ENCODE data around the gene LRP6. TPM values are rescaled to one million over a fixed set of nuclear protein-coding genes. Genes with fewer than 3 reads are reported as not detected.
"Not testable (repeated sequence)": the region's sequence is repeated elsewhere in the genome, so short reads cannot be mapped to it uniquely, and the experiment has no call there.

LRP6 gene
- polyA plus RNA-seq, 5 donors, result 37.5 to 66.2 (median 62.3) TPM

DNA sequence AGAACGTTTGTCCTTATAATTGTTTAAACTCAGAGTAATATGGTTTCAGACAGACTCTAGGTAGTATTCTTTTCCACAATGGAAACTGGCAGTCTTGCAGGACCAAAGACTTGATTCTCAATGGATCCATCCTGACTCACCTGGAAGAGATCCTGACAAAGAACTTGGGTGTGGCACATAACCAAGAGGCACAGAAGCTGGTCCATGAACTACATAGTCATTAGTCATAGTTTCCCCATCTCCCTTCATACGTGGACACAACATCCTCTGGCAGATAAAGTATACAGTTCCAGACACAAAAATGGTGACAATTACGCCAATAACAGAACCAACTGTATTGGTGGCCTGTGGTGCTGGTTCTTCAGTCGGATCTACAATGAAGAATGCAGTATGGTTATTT is 140.3 kb downstream of the LRP6 start:
- no peak for DNase-seq

DNA sequence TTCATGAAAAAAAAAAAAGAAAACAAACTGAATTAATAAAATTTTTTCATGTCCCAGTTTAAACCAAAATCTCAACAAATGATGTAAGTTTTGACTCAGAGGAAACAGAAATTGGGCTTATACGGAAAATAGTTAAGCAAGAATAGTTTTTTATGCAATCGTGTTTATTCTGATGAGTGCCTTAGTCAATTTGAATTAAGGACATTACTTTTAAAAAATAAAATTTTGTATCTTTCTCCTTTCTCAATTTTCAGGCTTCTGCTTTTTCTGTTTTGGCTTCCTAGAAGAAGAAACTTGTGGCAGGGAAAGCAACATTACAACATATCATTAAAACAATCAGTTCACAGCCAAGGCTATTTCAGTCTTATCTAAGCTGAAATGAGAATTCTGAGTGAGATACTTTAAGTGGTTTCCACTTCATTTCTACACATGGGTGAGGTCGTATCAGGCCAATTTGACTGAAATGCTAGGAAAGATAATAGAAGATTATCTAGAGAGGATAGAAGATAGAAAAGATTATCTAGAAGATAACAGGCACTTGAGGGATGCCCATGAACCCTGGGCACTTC is 143.7 kb downstream of the LRP6 start:
- DNase-seq, result no peak

- no peak for DNase-seq
Measured at GRCh38 chr12:12121061-12121460, 145.8 kb downstream of the LRP6 start.

DNA sequence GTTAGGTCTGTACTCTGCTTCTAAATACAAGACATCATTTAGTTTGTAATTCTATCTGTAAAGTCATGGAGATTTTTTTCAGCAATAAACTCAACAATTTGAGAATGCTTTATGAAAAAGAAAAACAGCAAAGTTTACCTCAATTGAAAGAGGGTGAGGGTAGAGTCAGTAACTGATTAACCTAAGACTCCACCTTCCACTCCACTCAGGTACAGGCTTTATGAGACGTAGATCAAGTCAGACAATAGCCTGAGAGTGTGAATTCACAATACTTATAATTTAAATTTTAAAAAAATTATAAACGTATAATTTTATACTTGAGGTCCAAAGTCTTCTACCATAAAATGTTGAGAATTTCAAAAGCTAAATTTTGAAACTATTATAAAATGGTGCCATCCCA is 150.2 kb downstream of the LRP6 start:
- DNase-seq, result no peak

GRCh38 chr12:12115514-12115913 is 151.3 kb downstream of the LRP6 start:
- no peak for DNase-seq

DNA sequence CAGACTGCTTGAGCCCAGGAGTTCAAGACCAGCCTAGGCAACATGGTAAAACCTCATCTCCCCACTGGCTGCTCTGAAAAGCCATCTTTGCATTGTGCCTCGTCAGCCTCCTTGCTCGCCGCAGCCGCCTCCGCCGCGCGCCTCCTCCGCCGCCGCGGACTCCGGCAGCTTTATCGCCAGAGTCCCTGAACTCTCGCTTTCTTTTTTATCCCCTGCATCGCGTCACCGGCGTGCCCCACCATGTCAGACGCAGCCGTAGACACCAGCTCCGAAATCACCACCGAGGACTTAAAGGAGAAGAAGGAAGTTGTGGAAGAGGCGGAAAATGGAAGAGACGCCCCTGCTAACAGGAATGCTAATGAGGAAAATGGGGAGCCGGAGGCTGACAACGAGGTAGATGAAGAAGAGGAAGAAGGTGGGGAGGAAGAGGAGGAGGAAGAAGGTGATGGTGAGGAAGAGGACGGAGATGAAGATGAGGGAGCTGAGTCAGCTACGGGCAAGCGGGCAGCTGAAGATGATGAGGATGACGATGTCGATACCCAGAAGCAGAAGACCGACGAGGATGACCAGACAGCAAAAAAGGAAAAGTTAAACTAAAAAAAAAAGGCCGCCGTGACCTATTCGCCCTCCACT is 155.8 kb downstream of the LRP6 start:
- not testable (repeated sequence) for DNase-seq

- no peak for DNase-seq
Measured at GRCh38 chr12:12108441-12109058, 158.3 kb downstream of the LRP6 start.

GRCh38 chr12:12107678-12108077 is 159.2 kb downstream of the LRP6 start:
- no peak for DNase-seq

DNA sequence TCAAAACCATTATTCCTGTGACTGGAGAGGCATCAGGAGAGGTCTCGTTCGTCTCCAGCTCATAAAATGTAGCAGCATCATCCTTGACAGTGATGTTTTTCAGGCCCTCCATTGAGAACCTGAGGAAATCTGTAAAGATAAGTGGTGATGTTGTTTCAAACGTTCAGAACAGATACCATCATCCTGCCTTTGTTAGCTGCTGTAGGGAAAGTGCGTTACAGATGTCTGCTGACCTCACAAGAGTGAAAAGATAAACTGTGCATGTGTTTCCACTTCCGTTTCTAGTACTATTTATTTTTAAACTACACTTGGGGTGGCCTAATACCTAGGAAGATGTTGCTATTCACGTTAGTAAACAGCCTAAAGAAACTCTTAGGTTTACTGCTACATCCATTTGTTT is 167.7 kb downstream of the LRP6 start:
- no peak for DNase-seq

DNA sequence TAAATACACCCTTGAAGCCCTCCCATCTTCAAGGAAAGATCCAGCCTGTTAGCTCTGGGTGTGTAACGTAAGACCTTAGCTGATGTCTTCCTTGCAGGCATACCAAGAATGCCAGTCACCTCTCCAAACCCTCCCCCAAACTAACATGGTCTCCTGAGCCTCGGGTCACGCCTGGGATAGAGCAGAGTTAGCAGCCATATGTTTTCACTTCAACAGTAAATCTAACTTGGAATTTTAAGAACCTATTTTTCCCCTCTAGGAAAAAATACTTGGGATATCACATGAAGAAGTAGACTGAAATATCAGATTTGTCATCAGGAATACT is 168.2 kb downstream of the LRP6 start:
- DNase-seq, result no peak

- peak in 1 of 2 donors; percentile 22 for DNase-seq
Measured at GRCh38 chr12:12097891-12098690, 168.8 kb downstream of the LRP6 start.

- peak in 1 of 2 donors; percentile 41 for DNase-seq
Measured at GRCh38 chr12:12095021-12095420, 171.8 kb downstream of the LRP6 start.

- no peak for DNase-seq
Measured at GRCh38 chr12:12094481-12094880, 172.4 kb downstream of the LRP6 start.

DNA sequence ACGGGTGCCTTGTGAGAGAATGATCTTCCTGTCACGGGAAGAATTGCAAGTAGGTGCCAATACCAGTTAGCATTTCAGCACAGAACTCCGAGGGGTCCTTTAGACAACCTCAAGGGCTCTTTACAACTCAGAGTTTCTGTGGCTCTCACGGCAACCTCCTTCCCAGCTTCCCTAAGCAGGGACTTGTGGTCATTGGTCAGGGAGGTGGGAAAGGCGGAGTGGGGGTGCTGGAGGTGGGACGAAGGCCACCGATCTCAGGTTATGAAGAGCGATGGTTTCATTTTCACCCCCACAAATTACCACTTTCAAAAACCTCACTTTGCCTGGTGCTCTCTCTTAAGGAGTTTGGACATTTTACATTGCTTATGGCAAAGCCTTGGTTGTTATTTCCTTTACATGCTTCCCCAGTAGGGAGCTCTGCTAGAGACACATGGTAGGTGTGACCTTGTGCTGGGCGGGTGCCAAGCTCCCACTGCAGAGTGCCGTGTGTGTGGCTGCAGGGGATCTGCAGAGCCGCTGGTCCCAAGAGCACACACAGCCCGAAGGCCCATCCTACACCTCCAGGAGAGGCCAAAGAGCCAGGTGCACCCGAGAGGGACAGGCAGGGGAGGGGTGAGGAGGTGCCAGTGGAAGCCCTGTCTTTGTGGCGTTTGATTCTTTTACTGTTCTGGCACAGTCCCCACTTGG is 174.7 kb downstream of the LRP6 start:
- DNase-seq, result no peak

DNA sequence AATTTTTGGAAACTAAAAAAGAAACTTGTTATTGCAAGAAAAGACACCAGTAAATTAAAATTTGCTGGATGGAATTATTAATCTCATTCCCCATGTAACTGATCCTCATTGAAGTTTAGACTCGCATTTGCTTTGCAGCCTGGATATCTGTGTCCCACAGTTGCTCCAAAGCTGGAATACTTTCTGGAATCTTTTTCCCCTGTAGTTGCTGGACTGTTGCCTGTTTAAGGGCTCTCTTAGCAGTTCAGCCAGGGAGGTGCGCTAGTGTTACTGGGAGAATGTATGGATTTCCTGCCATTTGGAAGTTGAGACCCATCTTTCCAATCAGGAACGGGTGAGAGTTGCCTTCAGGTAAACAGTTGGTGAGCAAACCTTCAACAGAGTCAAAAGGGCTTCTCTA is 175.8 kb downstream of the LRP6 start:
- DNase-seq, result no peak

DNA sequence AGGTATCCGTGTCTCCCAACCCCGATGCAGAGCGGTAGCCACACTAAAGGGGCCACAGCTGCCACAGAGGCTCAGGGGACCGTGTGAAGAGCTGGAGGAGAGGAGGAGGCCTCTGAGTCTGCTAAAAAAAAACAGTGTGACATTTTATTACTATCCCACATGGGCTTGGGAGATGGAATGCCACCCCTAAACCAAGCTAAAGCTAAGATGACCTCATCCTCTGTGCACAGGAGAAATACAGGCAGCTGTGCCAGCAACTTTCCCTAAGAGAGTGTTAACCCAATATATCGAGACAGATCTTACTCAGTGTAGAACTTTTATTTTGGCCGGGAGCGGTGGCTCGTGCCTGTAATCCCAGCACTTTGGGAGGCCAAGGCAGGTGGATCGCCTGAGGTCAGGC is 178.1 kb downstream of the LRP6 start:
- no peak for DNase-seq

DNA sequence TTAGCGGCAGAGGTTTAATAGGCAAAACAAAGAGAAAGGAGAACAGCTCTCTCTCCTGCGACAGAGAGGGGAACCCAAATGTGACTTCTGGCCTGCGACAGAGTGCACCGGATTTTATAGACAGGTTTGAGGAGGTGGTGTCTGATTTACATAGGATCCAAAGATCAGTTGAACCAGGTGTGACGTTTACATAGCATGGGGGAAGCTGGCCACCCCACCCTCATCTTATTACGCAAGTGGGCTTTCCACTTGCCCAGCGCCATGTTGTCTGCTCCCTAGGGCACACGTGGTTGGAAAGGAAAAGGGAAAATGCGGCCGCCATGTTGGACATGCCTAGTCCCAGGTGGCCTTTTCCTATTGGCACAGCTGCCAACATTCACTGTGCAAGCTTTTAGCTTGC is 178.7 kb downstream of the LRP6 start:
- no peak for DNase-seq

DNA sequence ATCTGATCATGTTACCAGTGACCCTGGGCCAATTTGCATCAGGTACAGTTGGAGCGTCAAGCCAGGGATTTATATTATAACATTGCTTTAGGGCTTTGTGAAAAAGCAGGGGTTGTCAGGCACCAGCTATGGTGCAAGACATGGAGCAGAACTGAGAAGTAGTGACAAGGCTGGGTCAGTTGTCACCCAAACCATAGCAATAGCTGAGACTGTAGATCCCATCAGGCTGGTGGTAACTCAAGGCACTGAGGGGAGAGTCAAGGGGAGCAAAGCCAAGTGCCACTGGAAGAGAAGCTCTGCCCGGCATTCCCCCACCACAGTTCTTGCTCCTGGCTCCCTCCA is 179.2 kb downstream of the LRP6 start:
- no peak for DNase-seq

DNA sequence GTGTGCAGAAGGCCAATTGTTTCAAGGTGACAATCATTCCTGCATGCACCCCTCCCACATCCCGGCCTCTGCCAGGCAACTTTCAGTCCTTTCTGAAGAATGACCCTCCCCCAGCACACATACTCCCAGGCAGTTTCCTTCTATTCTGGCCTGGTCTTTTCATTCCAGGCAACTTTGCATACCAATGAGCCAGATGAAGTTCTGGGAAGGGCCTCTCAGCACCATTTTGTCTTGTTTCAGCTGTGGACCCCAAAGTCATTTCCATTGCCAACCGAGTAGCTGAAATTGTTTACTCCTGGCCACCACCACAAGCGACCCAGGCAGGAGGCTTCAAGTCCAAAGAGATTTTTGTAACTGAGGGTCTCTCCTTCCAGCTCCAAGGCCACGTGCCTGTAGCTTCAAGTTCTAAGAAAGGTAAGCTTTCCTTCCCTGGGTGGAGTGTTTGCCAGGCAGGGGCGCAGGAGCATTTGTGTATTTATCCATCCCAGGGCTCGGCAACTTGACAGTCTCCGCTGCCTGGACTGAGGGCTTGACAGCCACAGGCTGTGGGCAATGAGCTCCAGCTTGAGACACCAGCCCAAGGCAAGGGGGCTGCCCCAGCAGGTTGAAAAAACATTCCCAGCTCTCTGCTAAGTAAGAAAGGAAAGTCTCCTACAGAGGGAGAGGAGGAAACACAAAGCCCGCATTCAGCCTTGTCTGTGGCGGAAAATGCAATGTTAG is 179.7 kb downstream of the LRP6 start:
- no peak for DNase-seq

DNA sequence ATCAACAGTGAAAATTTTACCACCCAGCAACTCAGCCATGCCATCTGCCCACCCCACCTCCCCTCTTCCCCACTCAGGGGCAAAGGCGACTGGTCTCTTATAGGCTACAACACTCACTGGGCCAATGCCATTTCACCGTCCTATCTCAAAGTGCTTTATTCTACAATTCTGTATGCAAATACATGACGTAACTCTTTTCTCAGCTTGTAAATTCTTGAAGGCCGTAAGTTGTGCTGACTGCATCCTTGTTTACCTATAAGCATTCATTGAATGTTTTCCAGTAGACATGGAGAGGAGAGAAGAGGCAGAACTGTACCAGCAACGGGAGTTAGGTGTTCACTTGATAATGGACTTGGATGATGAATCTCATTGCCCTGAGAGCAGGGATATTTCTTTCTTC is 180.5 kb downstream of the LRP6 start:
- DNase-seq, result no peak

GRCh38 chr12:12083688-12084087 is 183.2 kb downstream of the LRP6 start:
- DNase-seq, result no peak
